IMR-90 (cell line): Measurements from ENCODE around the gene ANO7. TPM values are rescaled to one million over a fixed set of nuclear protein-coding genes. Genes with fewer than 3 reads are reported as not detected.

Experiments
- ATAC-seq: fragments of 200-7000 bp; cut with Tn5 transposase; 2 replicates; pipeline ENCODE4 v1.9.1; 2020; ENCODE audit warnings: low read depth, mild to moderate bottlenecking, moderate library complexity
- BruUV-seq: library from RNA; stranded (reverse); fragments of 400-500 nt; replicated peaks from 2 replicates; lab custom pipeline; 2021; lab: Mats Ljungman, UMichigan
- CTCF ChIA-PET: fragments of 300-600 bp; formaldehyde crosslinking; extraction: SDS; loops from one replicate; lab custom pipeline; 2021; ENCODE audit warnings: antibody characterized with exemption; lab: Yijun Ruan, JAX
- POLR2A ChIA-PET: fragments of 300-600 bp; sonication (Branson Sonifier 250); formaldehyde crosslinking; loops from one replicate; lab custom pipeline; 2022; ENCODE audit warnings: antibody characterized with exemption; ENCODE audit not compliant: unreplicated experiment; lab: Charles Lee
- DNase-seq: peaks from one replicate; pipeline ENCODE4 v3.0.0; 2013
- H2AFZ ChIP-seq: replicated peaks from 2 replicates; pipeline ENCODE3; 2013; ENCODE audit warnings: low read length, mild to moderate bottlenecking; ENCODE audit not compliant: poor library complexity
- H2AK5ac ChIP-seq: 2 replicates; pipeline ENCODE4 v1.6.1; 2013; ENCODE audit warnings: low read depth, low read length, inconsistent platforms
- H2AK9ac ChIP-seq: replicated peaks from 2 replicates; pipeline ENCODE3; 2013; ENCODE audit warnings: mild to moderate bottlenecking, low read depth, low read length, moderate library complexity; ENCODE audit not compliant: poor library complexity
- H2BK120ac ChIP-seq: 2 replicates; pipeline ENCODE4 v1.6.1; 2013; ENCODE audit warnings: low read depth, low read length, inconsistent platforms
- H2BK15ac ChIP-seq: 3 replicates; pipeline ENCODE4 v1.6.1; 2013; ENCODE audit warnings: low read depth, low read length, inconsistent platforms
- H2BK20ac ChIP-seq: 2 replicates; pipeline ENCODE4 v1.6.1; 2013; ENCODE audit warnings: low read depth, mild to moderate bottlenecking, inconsistent platforms, low read length, moderate library complexity
- H2BK5ac ChIP-seq: 2 replicates; pipeline ENCODE4 v1.6.1; 2013; ENCODE audit warnings: mild to moderate bottlenecking, low read depth, low read length, inconsistent platforms; ENCODE audit not compliant: poor library complexity, severe bottlenecking
- H3K14ac ChIP-seq: replicated peaks from 2 replicates; pipeline ENCODE4 v1.6.1; 2013; ENCODE audit warnings: low read depth, low read length, inconsistent platforms
- H3K18ac ChIP-seq: 2 replicates; pipeline ENCODE4 v1.6.1; 2013; ENCODE audit warnings: low read depth, low read length, control low read depth
- H3K23ac ChIP-seq: 2 replicates; pipeline ENCODE4 v1.6.1; 2013; ENCODE audit warnings: low read depth, low read length, inconsistent platforms
- H3K27ac ChIP-seq: 2 replicates; pipeline ENCODE4 v1.5.1; 2013; ENCODE audit warnings: mild to moderate bottlenecking, control low read depth, low read length; ENCODE audit not compliant: insufficient read depth
- H3K27me3 ChIP-seq: 2 replicates; pipeline ENCODE4 v1.6.1; 2013; ENCODE audit warnings: low read length; ENCODE audit not compliant: control insufficient read depth, insufficient read depth
- H3K36me3 ChIP-seq: 2 replicates; pipeline ENCODE4 v1.6.1; 2013; ENCODE audit warnings: low read length, mixed read lengths; ENCODE audit not compliant: control insufficient read depth, insufficient read depth
- H3K4ac ChIP-seq: 2 replicates; pipeline ENCODE4 v1.6.1; 2013; ENCODE audit warnings: low read depth, low read length, inconsistent platforms
- H3K4me1 ChIP-seq: 2 replicates; pipeline ENCODE4 v1.6.1; 2013; ENCODE audit warnings: low read length, mixed read lengths; ENCODE audit not compliant: control insufficient read depth, insufficient read depth
- H3K4me2 ChIP-seq: 2 replicates; pipeline ENCODE4 v1.6.1; 2013; ENCODE audit warnings: low read depth, mild to moderate bottlenecking, control low read depth, low read length, moderate library complexity
- H3K4me3 ChIP-seq: 2 replicates; pipeline ENCODE4 v1.5.1; 2013; ENCODE audit warnings: low read depth, mild to moderate bottlenecking, control low read depth, low read length, moderate library complexity; ENCODE audit not compliant: insufficient read depth
- H3K56ac ChIP-seq: 2 replicates; pipeline ENCODE4 v1.6.1; 2013; ENCODE audit warnings: low read length, inconsistent platforms; ENCODE audit not compliant: insufficient read depth; ENCODE audit errors: extremely low read depth
- H3K79me1 ChIP-seq, 2 experiments: 2 replicates each; pipeline ENCODE4 v1.6.1; 2013; ENCODE audit warnings: low read length in 2 of 2, inconsistent platforms in 1 of 2, low read depth in 1 of 2
- H3K9ac ChIP-seq: 2 replicates; pipeline ENCODE4 v1.6.1; 2013; ENCODE audit warnings: low read depth, low read length, control low read depth
- H3K9me1 ChIP-seq: 2 replicates; pipeline ENCODE4 v1.6.1; 2013; ENCODE audit warnings: low read length, inconsistent platforms; ENCODE audit not compliant: insufficient read depth
- H3K9me3 ChIP-seq: 2 replicates; pipeline ENCODE4 v1.6.1; 2013; ENCODE audit warnings: low read length; ENCODE audit not compliant: control insufficient read depth, insufficient read depth
- H4K20me1 ChIP-seq: 2 replicates; pipeline ENCODE4 v1.6.1; 2013; ENCODE audit warnings: low read length, inconsistent platforms; ENCODE audit not compliant: insufficient read depth
- H4K5ac ChIP-seq: 2 replicates; pipeline ENCODE4 v1.6.1; 2013; ENCODE audit warnings: mild to moderate bottlenecking, low read depth, low read length, control low read depth
- H4K8ac ChIP-seq, 2 experiments: 2 replicates each; pipeline ENCODE4 v1.6.1; 2013; ENCODE audit warnings: low read depth in 2 of 2, low read length in 2 of 2, control low read depth in 1 of 2, inconsistent platforms in 1 of 2
- H4K91ac ChIP-seq: 2 replicates; pipeline ENCODE4 v1.6.1; 2013; ENCODE audit warnings: low read depth, low read length, inconsistent platforms; ENCODE audit not compliant: insufficient read depth
- BHLHE40 ChIP-seq: fragments of 150-350 bp; IDR thresholded peaks from 2 replicates; pipeline ENCODE4 v1.6.1; 2016; ENCODE audit warnings: mild to moderate bottlenecking, low read depth, low read length
- CHD1 ChIP-seq: IDR thresholded peaks from 2 replicates; pipeline ENCODE4 v1.6.1; 2012; ENCODE audit warnings: low read depth, low read length, improper control_type of control experiment
- MXI1 ChIP-seq: IDR thresholded peaks from 2 replicates; pipeline ENCODE4 v1.6.1; 2012; ENCODE audit warnings: low read depth, mild to moderate bottlenecking, low read length, moderate library complexity, borderline replicate concordance
- POLR2A ChIP-seq: IDR thresholded peaks from 2 replicates; pipeline ENCODE4 v1.6.1; 2012; ENCODE audit warnings: mild to moderate bottlenecking, low read depth, low read length
- RAD21 ChIP-seq: IDR thresholded peaks from 2 replicates; pipeline ENCODE4 v1.6.1; 2012; ENCODE audit warnings: low read length, improper control_type of control experiment
- SMC3 ChIP-seq: fragments of 150-350 bp; IDR thresholded peaks from 2 replicates; pipeline ENCODE4 v1.6.1; 2016; ENCODE audit warnings: low read depth, mild to moderate bottlenecking, antibody characterized with exemption, low read length, moderate library complexity
- WGBS, 2 experiments: methylation state at CpG; one replicate each; pipeline versions ENCODE4 v1.1.5 to v1.1.7; 2013; ENCODE audit warnings: missing lambda C conversion rate in 2 of 2; ENCODE audit not compliant: insufficient read length in 1 of 2; ENCODE audit errors: extremely low coverage in 2 of 2; 5-methylcytosine and 5-hydroxymethylcytosine counted together
- dilution Hi-C: fragments of 300-500 bp; cut with HindIII; formaldehyde crosslinking; loops from one replicate; pipeline ENCODE4 v1.14.3; 2018; ENCODE audit warnings: low sequenced_read_pairs; ENCODE audit not compliant: unreplicated experiment
- in situ Hi-C: fragments of 300-500 bp; cut with MboI; formaldehyde crosslinking; loops from 3 replicates; pipeline ENCODE4 v1.14.3; 2019; ENCODE audit warnings: low sequenced_read_pairs, inconsistent platforms, mixed read lengths
- intact Hi-C: fragments of 100-400 bp; cut with micrococcal nuclease; formaldehyde crosslinking; loops from 2 replicates; pipeline ENCODE4 v1.10.0; 2022
- polyA plus RNA-seq, 3 experiments: library from polyadenylated mRNA; depleted of rRNA; stranded (reverse); fragments of >200 nt; gene quantifications; 2 replicates each; pipeline ENCODE4 v1.2.3, GENCODE V29; 2012; ENCODE audit warnings: low replicate concordance in 1 of 3
- total RNA-seq: library from RNA; depleted of rRNA; stranded (reverse); fragments of >200 nt; gene quantifications from 2 replicates; pipeline ENCODE4 v1.2.3, GENCODE V29; 2012
- TF ChIP-seq, protein P1 (sequence below): fragments of 150-350 bp; IDR thresholded peaks from 2 replicates; pipeline ENCODE4 v1.6.1; 2016; ENCODE audit warnings: low read depth, mild to moderate bottlenecking, low read length, moderate library complexity, borderline replicate concordance

ANO7 gene
- total and polyA plus RNA-seq, 2 of the 4 experiments (the other 2 are of a cell fraction) = 0.36 to 3.4 TPM

DNA sequence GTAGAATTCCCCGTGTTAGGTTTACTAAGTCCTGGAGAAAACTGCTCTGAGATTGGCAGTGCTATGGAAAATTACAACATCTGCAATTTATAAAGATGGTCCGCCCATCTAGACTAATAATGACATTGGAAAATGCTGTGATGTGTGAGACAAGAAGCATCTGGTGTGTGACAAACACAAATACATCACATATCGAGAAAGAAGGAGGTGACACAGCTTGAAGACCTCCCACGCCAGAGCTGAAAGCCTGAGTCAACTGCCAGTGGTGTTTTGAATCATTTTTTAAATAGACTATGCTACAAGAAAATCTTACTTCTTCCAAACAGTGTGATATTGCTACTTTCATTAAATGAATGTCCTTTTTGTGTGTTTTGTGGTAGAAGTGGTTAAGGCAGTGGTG lies 8.6 kb upstream of the ANO7 start:
- intact Hi-C loops (no loop called here), dilution Hi-C loops (no loop called here), in situ Hi-C loops (no loop called here)
- H3K18ac ChIP-seq = no peak overlapping the region
- no peak overlapping the region for H3K14ac ChIP-seq
- no CpG with 5 or more reads among the region's 4 CpGs for WGBS, 2 experiments
- H3K23ac ChIP-seq = no peak overlapping the region
- H4K91ac ChIP-seq = no peak overlapping the region
- H2BK15ac ChIP-seq = no peak overlapping the region
- no peak overlapping the region for H2AK5ac ChIP-seq
- peaks cover 15% of the 10 kb centered on the region for H3K36me3 ChIP-seq
- DNase-seq (peak; percentile 36), ATAC-seq (peak; percentile 27; the same call in 1 of the 2 replicates)
- H3K79me1 ChIP-seq = no peaks in the 10 kb centered on the region
- no peak overlapping the region for H3K4me2 ChIP-seq
- H3K9me3 ChIP-seq = no peaks in the 10 kb centered on the region
- H4K20me1 ChIP-seq = no peaks in the 10 kb centered on the region
- BruUV-seq = no TSS peak
- ChIA-PET POLR2A (no interaction called here), CTCF (no interaction called here)
- H4K5ac ChIP-seq = no peak overlapping the region
- no peak overlapping the region for H2BK5ac ChIP-seq
- no peak for TF ChIP-seq CHD1
- no peak for TF ChIP-seq BHLHE40
- no peak for TF ChIP-seq RAD21
- TF ChIP-seq MXI1 = no peak
- TF ChIP-seq SMC3 = no peak
- no peak for TF ChIP-seq POLR2A
- TF ChIP-seq, protein P1, sequence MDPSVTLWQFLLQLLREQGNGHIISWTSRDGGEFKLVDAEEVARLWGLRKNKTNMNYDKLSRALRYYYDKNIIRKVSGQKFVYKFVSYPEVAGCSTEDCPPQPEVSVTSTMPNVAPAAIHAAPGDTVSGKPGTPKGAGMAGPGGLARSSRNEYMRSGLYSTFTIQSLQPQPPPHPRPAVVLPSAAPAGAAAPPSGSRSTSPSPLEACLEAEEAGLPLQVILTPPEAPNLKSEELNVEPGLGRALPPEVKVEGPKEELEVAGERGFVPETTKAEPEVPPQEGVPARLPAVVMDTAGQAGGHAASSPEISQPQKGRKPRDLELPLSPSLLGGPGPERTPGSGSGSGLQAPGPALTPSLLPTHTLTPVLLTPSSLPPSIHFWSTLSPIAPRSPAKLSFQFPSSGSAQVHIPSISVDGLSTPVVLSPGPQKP = no peak
- no peak overlapping the region for H2AFZ ChIP-seq
- H3K27ac ChIP-seq = no peak overlapping the region
- no peak overlapping the region for H3K4me3 ChIP-seq
- H3K9ac ChIP-seq = no peak overlapping the region
- H3K9me1 ChIP-seq = peaks cover 3% of the 10 kb centered on the region; the same call in 1 of the 2 replicates
- no peak overlapping the region for H4K8ac ChIP-seq
- no peaks in the 10 kb centered on the region for H3K27me3 ChIP-seq
- H2AK9ac ChIP-seq = no peak overlapping the region
- no peak overlapping the region for H2BK20ac ChIP-seq
- H3K4ac ChIP-seq = no peak overlapping the region
- H3K56ac ChIP-seq = no peak overlapping the region
- no peaks in the 10 kb centered on the region for H3K4me1 ChIP-seq
- no peak overlapping the region for H2BK120ac ChIP-seq
